GM12878 (cell line): ENCODE data around the gene FAM241A. TPM values are rescaled to one million over a fixed set of nuclear protein-coding genes. Genes with fewer than 3 reads are reported as not detected.
"Not testable (repeated sequence)": the region's sequence is repeated elsewhere in the genome, so short reads cannot be mapped to it uniquely, and the experiment has no call there.

Experiments
- ATAC-seq: fragments of 200-7000 bp; cut with Tn5 transposase; 3 replicates; pipeline ENCODE4 v1.9.1; 2020; ENCODE audit warnings: mild to moderate bottlenecking, moderate library complexity
- BruUV-seq: library from RNA; stranded (reverse); fragments of 400-500 nt; replicated peaks from 2 replicates; lab custom pipeline; 2021; lab: Mats Ljungman, UMichigan
- CTCF ChIA-PET: fragments of 300-600 bp; sonication (Branson Sonifier 250); formaldehyde crosslinking; extraction: SDS; loops from one replicate; lab custom pipeline; 2021; ENCODE audit warnings: inconsistent platforms; lab: Yijun Ruan, JAX
- POLR2A ChIA-PET: fragments of 350-600 bp; formaldehyde crosslinking; extraction: SDS; loops from one replicate; lab custom pipeline; 2021; ENCODE audit warnings: inconsistent platforms; lab: Charles Lee
- RAD21 ChIA-PET: fragments of 300-600 bp; sonication (Branson Sonifier 250); formaldehyde crosslinking; loops from one replicate; lab custom pipeline; 2023; ENCODE audit warnings: antibody characterized with exemption; ENCODE audit not compliant: unreplicated experiment; lab: Charles Lee
- SMC1A ChIA-PET: fragments of 300-600 bp; sonication (Branson Sonifier 250); formaldehyde crosslinking; loops from one replicate; lab custom pipeline; 2023; ENCODE audit not compliant: unreplicated experiment, uncharacterized antibody; lab: Charles Lee
- DNase-seq: peaks from one replicate; pipeline ENCODE4 v3.0.0-alpha.2; 2011; ENCODE audit warnings: low read depth, low spot score
- FAIRE-seq: peaks from 3 replicates; lab custom pipeline; 2011; peaks lifted over from hg19 to GRCh38; lab: Jason Lieb, UNC
- H2AFZ ChIP-seq: 2 replicates; pipeline ENCODE4 v1.6.0; 2011; ENCODE audit warnings: low read depth, low read length, control low read depth; ENCODE audit not compliant: control insufficient read depth
- H3K27ac ChIP-seq: 2 replicates; pipeline ENCODE4 v1.5.1; 2011; ENCODE audit warnings: control low read depth; ENCODE audit not compliant: control insufficient read depth, insufficient read depth
- H3K27me3 ChIP-seq, 2 experiments: replicated peaks in 1 of 2; 2 replicates each; pipeline versions ENCODE4 v1.6.0 to v1.6.1; 2011; ENCODE audit warnings: low read length in 1 of 2; ENCODE audit not compliant: control insufficient read depth in 2 of 2, insufficient read depth in 2 of 2
- H3K36me3 ChIP-seq, 2 experiments: 2 replicates each; pipeline ENCODE4 v1.5.1; 2011; ENCODE audit warnings: low read length in 1 of 2; ENCODE audit not compliant: control insufficient read depth in 2 of 2, insufficient read depth in 2 of 2
- H3K4me1 ChIP-seq: 2 replicates; pipeline ENCODE4 v1.6.1; 2011; ENCODE audit warnings: mild to moderate bottlenecking, low read length, moderate library complexity, mixed read lengths; ENCODE audit not compliant: control insufficient read depth, insufficient read depth
- H3K4me2 ChIP-seq: 2 replicates; pipeline ENCODE4 v1.6.0; 2011; ENCODE audit warnings: control low read depth; ENCODE audit not compliant: control insufficient read depth, insufficient read depth
- H3K4me3 ChIP-seq: fragments of 200-600 bp; sonication (generic); 2 replicates; pipeline ENCODE4 v1.5.1; 2016
- H3K79me2 ChIP-seq: 2 replicates; pipeline ENCODE4 v1.6.0; 2011; ENCODE audit warnings: low read length; ENCODE audit not compliant: control insufficient read depth, insufficient read depth
- H3K9ac ChIP-seq: 2 replicates; pipeline ENCODE4 v1.8.0; 2011; ENCODE audit warnings: low read length, control low read depth, mixed read lengths; ENCODE audit not compliant: control insufficient read depth, insufficient read depth
- H3K9me3 ChIP-seq: replicated peaks from 3 replicates; pipeline ENCODE4 v1.5.1; 2011; ENCODE audit warnings: mild to moderate bottlenecking, low read length; ENCODE audit not compliant: control insufficient read depth, insufficient read depth
- H4K20me1 ChIP-seq: 2 replicates; pipeline ENCODE4 v1.6.0; 2011; ENCODE audit not compliant: control insufficient read depth, insufficient read depth
- CHD4 ChIP-seq: fragments of 200-600 bp; sonication (generic); IDR thresholded peaks from 2 replicates; pipeline ENCODE4 v1.6.1; 2016; ENCODE audit warnings: mild to moderate bottlenecking
- GABPA ChIP-seq: IDR thresholded peaks from 2 replicates; pipeline ENCODE4 v1.6.1; 2014; ENCODE audit warnings: antibody characterized with exemption, low read depth, mild to moderate bottlenecking, inconsistent platforms
- SMC3 ChIP-seq: IDR thresholded peaks from 2 replicates; pipeline ENCODE4 v1.6.1; 2011; ENCODE audit warnings: low read length, improper control_type of control experiment, borderline replicate concordance
- WRNIP1 ChIP-seq: IDR thresholded peaks from 2 replicates; pipeline ENCODE4 v1.6.1; 2011; ENCODE audit warnings: low read depth, low read length, improper control_type of control experiment, borderline replicate concordance
- WGBS: methylation state at CpG from one replicate; pipeline ENCODE4 v1.1.6; 2016; ENCODE audit warnings: low lambda C conversion rate; ENCODE audit not compliant: insufficient replicate concordance, insufficient coverage; ENCODE audit errors: missing lambda C conversion rate; 5-methylcytosine and 5-hydroxymethylcytosine counted together
- in situ Hi-C: fragments of 300-500 bp; cut with MboI; formaldehyde crosslinking; loops from 9 replicates; pipeline ENCODE4 v1.14.3; 2018; ENCODE audit warnings: mixed read lengths
- intact Hi-C: fragments of 100-400 bp; cut with micrococcal nuclease; formaldehyde crosslinking; loops from one replicate; pipeline ENCODE4 v1.14.2; 2022; ENCODE audit not compliant: unreplicated experiment
- polyA plus RNA-seq, 11 experiments: library from polyadenylated mRNA; depleted of rRNA in 4 of 11; unstranded in 6 of 11; stranded (reverse) in 5 of 11; fragments of >200 nt; fragmentation: Nextera tagmentation in 4 of 11; fragmentation: Illumina TruSeq in 1 of 11; extraction: Ambion mirVana in 4 of 11; extraction: Trizol in 1 of 11; gene quantifications; 1 replicate in 1 of 11; 2 replicates in 10 of 11; pipeline versions ENCODE4 v1.2.1 to v1.2.3, GENCODE V29; 2011 to 2016; ENCODE audit warnings: inconsistent platforms in 2 of 11, missing spikeins in 2 of 11, low read depth in 1 of 11
- total RNA-seq, 4 experiments: library from RNA; depleted of rRNA in 3 of 4; stranded (reverse); fragments of >200 nt in 3 of 4; fragmentation: Illumina TruSeq in 1 of 4; extraction: Trizol in 1 of 4; gene quantifications; 2 replicates each; pipeline versions ENCODE4 v1.2.1 to v1.2.3, GENCODE V29; 2013 to 2021
- TF ChIP-seq, protein P1 (sequence below): IDR thresholded peaks from 2 replicates; pipeline ENCODE4 v1.6.1; 2012; ENCODE audit warnings: low read depth, low read length, improper control_type of control experiment
- TF ChIP-seq, protein P2 (sequence below): IDR thresholded peaks from 2 replicates; pipeline ENCODE4 v1.6.1; 2012; ENCODE audit warnings: low read depth, low read length, improper control_type of control experiment
- TF ChIP-seq, protein P3 (sequence below): fragments of 450-650 bp; formaldehyde crosslinking; IDR thresholded peaks from 2 replicates; pipeline ENCODE4 v1.5.0; 2022; ENCODE audit warnings: mild to moderate bottlenecking, missing genetic modification characterization

The FAM241A gene
- total and polyA plus RNA-seq, 10 of the 15 experiments (the other 5 are each of a cell fraction or from before 2014, with no cell fraction given) = 0.20 to 7.5 (median 2.4) TPM

DNA sequence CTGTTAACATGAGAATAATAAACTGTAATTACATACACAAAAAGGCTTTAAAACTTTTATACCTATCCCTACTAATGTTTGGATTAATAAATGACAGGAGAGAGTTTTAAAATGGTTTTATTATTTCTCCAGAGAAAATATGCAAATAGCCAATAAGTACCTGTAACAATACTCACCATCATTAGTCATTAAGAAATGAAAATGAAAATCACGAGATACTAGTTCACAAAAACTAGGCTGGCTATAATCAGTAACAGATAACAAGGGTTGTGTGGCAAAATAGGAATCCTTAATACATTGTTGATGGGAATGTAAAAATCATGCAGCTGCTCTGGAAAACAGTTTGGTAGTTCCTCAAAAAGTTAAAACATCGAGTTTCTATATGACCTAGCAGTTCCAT lies 61.2 kb downstream of the FAM241A start (continued):
- TF ChIP-seq, protein P1, sequence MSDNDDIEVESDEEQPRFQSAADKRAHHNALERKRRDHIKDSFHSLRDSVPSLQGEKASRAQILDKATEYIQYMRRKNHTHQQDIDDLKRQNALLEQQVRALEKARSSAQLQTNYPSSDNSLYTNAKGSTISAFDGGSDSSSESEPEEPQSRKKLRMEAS = no peak
- TF ChIP-seq WRNIP1 = no peak
- TF ChIP-seq, protein P2, sequence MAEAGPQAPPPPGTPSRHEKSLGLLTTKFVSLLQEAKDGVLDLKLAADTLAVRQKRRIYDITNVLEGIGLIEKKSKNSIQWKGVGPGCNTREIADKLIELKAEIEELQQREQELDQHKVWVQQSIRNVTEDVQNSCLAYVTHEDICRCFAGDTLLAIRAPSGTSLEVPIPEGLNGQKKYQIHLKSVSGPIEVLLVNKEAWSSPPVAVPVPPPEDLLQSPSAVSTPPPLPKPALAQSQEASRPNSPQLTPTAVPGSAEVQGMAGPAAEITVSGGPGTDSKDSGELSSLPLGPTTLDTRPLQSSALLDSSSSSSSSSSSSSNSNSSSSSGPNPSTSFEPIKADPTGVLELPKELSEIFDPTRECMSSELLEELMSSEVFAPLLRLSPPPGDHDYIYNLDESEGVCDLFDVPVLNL = no peak
- TF ChIP-seq, protein P3, sequence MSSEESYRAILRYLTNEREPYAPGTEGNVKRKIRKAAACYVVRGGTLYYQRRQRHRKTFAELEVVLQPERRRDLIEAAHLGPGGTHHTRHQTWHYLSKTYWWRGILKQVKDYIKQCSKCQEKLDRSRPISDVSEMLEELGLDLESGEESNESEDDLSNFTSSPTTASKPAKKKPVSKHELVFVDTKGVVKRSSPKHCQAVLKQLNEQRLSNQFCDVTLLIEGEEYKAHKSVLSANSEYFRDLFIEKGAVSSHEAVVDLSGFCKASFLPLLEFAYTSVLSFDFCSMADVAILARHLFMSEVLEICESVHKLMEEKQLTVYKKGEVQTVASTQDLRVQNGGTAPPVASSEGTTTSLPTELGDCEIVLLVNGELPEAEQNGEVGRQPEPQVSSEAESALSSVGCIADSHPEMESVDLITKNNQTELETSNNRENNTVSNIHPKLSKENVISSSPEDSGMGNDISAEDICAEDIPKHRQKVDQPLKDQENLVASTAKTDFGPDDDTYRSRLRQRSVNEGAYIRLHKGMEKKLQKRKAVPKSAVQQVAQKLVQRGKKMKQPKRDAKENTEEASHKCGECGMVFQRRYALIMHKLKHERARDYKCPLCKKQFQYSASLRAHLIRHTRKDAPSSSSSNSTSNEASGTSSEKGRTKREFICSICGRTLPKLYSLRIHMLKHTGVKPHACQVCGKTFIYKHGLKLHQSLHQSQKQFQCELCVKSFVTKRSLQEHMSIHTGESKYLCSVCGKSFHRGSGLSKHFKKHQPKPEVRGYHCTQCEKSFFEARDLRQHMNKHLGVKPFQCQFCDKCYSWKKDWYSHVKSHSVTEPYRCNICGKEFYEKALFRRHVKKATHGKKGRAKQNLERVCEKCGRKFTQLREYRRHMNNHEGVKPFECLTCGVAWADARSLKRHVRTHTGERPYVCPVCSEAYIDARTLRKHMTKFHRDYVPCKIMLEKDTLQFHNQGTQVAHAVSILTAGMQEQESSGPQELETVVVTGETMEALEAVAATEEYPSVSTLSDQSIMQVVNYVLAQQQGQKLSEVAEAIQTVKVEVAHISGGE (CRISPR knock-in tag) = no peak
- TF ChIP-seq GABPA = no peak
- no peak for TF ChIP-seq CHD4
- TF ChIP-seq SMC3 = no peak

DNA sequence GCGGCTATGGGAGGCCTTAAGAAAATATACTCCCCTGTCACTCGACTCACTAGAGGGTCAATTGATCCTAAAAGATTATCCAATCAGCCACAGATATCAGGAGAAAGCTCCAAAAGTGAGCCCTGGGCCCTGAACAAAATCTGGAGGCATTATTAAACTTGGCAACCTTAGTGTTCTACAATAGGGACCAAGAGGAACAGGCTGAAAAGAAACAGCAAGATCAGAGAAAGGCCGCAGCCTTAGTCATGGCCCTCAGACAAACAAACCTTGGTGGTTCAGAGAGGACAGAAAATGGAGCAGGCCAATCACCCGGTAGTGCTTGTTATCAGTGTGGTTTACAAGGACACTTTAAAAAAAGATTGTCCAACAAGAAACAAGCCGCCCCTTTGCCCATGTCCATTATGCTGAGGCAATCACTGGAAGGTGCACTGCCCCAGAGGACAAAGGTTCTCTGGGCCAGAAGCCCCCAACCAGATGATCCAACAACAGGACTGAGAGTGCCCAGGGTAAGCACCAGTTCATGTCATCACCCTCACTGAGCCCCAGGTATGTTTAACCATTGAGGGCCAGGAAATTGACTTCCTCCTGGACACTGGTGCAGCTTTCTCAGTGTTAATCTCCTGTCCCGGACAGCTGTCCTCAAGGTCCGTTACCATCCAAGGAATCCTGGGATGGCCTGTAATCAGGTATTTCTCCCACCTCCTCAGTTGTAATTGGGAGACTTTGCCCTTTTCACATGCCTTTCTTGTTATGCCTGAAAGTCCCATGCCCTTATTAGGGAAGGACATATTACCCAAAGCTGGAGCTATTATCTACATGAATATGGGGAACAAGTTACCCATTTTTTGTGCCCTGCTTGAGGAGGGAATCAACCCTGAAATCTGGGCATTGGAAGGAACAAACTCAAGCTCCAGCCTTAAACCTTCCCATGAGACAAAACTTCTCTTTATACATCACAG lies 63.2 kb downstream of the FAM241A start:
- H3K36me3 ChIP-seq, H3K4me1 ChIP-seq, H3K9ac ChIP-seq, ATAC-seq, DNase-seq, in situ Hi-C loops, BruUV-seq, H2AFZ ChIP-seq, H3K27me3 ChIP-seq, H3K4me3 ChIP-seq, H3K9me3 ChIP-seq, H3K4me2 ChIP-seq, H3K27ac ChIP-seq, FAIRE-seq, RAD21 ChIA-PET, H4K20me1 ChIP-seq, POLR2A ChIA-PET, intact Hi-C loops, H3K79me2 ChIP-seq: not testable (repeated sequence)
- WGBS = 67% methylated on average over 7 of the region's 7 CpGs
- ChIA-PET CTCF (interaction anchor here (1.0 kb wide), 1 partner anchor 10 kb away, joined by 3 read pairs; no protein-coding TSS in a partner anchor), SMC1A (interaction anchor here (1.4 kb wide), 1 partner anchor 12 kb away, joined by 3 read pairs; no protein-coding TSS in a partner anchor)
